GM19043 (cell line): ENCODE data around the gene HM13.
A peak's percentile ranks its signal among the peaks of the same experiment; 100 is the strongest.
"Not testable (repeated sequence)": the region's sequence is repeated elsewhere in the genome, so short reads cannot be mapped to it uniquely, and the experiment has no call there.

ENCODE experiments used
- ATAC-seq: cut with Tn5 transposase; IDR thresholded peaks from one replicate; pipeline ENCODE4 v1.9.1; 2021; ENCODE audit warnings: low read depth; ENCODE audit not compliant: unreplicated experiment

HM13 gene

GRCh38 chr20:31579941-31580651 lies 65.9 kb downstream of the HM13 start:
- ATAC-seq = not testable (repeated sequence)

DNA sequence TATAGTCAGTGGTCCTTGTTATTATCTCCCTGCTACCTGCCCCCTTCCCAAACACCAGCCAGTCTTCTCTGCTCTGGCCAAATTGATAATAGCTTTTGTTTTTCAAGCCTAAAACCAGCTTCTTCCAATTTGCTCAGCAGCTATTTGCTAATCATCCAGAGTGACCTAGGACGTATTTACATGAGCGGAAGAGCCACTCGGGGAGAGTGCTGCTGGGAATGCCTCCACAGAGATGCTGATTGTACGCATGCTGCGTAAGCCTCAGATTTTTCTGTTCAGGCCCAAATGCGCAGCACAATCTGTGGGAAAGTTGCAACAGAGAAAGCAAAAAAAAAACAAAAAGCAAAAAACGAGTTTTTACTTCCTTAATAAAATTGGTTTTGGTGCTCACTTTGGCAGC lies 66.5 kb downstream of the HM13 start:
- ATAC-seq = no peak

- no peak for ATAC-seq
Observed at GRCh38 chr20:31581391-31581790, 67.1 kb downstream of the HM13 start.

GRCh38 chr20:31587545-31588389 lies 73.5 kb downstream of the HM13 start:
- no peak for ATAC-seq

- ATAC-seq = no peak
Observed at GRCh38 chr20:31590717-31591225, 76.5 kb downstream of the HM13 start.

- ATAC-seq = no peak
Observed at GRCh38 chr20:31593221-31594001, 79.2 kb downstream of the HM13 start.

DNA sequence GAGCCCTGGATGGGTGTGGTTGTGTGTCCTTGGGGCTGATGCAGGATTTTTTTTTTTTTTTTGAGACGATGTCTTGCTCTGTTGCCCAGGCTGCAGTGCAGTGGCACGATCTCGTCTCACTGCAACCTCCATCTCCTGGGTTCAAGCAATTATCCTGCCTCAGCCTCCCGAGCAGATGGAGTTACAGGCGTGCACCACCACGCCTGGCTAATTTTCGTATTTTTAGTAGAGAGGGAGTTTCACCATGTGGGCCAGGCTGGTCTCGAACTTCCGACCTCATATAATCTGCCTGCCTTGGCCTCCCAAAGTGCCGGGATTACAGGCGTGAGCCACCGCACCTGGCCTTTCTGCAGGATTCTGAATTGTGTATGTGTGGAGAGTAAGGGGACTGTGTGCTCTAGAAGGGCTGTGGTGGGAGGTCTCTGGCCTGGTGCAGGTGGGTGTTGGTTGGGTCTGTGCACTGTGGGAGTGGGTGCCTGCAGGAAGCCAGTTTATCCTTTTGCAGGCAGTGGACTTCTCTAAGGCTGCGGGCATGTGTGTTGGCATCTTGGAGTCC lies 79.8 kb downstream of the HM13 start:
- ATAC-seq = no peak

DNA sequence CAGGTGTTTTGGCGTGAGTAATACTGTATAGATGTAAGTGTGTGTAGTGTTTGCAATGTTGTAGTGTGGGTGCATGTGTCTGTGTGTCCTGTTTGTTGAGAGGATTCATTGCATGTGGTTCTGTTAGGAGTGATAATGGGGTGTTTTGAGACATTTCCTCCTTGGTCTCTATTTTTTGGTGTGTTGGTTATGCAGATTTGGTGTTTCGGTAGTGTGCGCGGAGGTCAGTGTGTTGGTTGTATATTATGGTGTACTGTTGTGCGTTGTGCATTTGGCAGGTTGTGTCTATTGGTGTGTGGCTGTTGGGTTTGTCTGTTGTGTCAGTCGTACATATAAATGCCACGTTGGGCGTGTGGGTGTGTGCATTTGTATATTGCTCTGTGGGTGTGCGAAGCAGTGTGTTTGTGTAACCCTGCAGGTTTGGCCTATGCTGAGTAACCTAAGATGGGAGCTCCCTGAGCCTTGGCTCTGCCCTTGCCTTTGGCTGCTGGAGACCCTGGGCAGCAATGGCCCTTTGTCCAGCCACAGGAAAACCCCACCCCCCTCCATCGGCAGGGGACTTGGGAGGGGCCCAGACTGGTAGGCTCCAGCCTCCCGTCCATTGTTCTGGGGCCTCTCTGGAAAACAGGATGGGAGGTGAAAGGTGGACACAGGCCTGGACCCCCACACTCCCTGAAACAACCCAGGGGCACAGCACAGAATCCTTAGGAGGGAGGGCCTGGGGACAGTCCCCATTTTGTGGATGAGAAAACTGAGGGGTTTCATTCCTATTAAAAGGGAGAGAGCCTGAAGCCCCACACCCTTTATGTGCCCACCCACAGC lies 80.5 kb downstream of the HM13 start:
- no peak for ATAC-seq

- ATAC-seq = no peak
Observed at GRCh38 chr20:31595380-31595653, 81.1 kb downstream of the HM13 start.

- no peak for ATAC-seq
Observed at GRCh38 chr20:31595654-31596411, 81.6 kb downstream of the HM13 start.

GRCh38 chr20:31596412-31596715 lies 82.1 kb downstream of the HM13 start:
- not testable (repeated sequence) for ATAC-seq

DNA sequence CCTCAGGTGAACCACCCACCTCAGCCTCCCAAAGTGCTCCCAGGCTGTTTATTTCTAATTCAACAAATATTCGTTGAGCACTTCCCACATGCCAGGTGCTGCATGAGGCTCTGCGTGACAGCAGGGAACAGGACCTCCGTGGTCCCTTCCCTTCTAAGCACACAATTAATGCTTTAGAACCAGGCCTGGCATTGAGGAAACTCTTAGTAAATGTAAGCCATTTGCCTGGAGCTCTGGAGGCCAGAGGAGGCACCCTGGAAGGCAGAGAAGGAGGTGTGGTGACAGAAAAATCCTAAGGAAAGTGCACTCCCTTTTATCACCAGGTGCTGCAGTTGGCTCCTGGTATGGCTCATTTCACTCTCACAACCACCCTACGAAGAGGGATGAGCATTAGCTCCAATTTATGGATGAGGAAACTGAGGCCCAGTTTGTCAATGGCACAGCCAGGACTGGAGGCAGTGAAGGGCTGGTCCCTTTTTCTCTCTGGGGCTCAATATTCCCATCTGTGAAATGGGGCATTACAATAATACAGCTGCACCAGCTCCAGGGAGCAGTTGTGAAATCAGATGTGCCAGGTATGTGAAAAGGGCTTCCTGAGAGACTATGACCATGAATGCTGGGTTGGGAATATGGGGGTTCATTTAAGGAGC lies 82.7 kb downstream of the HM13 start:
- ATAC-seq = no peak

GRCh38 chr20:31597481-31597855 lies 83.2 kb downstream of the HM13 start:
- ATAC-seq = no peak

- ATAC-seq = no peak
Observed at GRCh38 chr20:31602431-31602778, 88.2 kb downstream of the HM13 start.

DNA sequence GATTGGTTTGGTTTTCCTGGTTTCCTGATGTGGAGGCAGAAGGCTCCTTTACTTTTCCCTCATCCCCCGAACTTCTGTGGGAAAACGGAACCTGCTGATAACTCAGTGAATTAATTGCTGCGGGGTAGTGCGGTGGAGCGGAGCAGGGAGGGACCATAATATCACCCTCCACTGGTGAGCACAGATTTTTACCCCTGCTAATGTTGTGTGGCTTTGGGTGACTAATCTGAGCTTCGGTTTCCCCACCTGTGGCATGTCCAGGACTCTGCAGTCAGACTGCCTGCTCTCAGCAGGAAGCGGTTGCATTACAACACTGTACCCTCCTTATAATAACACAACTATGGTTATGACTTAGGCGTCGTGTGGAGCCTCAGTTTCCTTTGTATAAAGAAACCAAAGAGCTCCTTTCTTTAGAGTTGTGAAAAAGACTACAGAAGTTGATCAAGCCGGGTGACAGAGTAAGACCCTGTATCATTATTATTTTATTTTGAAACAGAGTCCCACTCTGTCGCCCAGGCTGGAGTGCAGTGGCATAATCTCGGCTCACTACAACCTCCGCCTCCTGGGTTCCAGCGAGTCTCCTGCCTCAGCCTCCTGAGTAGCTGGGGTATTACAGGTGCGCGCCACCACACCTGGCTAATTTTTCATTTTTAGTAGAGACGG lies 88.7 kb downstream of the HM13 start:
- ATAC-seq = no peak

- peak; percentile 37 for ATAC-seq
Observed at GRCh38 chr20:31603822-31604566, 89.8 kb downstream of the HM13 start.

GRCh38 chr20:31604567-31605030 lies 90.4 kb downstream of the HM13 start:
- no peak for ATAC-seq
